IMR-90 (cell line): Measurements from ENCODE around the gene SLC28A3. TPM values are rescaled to one million over a fixed set of nuclear protein-coding genes. Genes with fewer than 3 reads are reported as not detected.

Source experiments
- ATAC-seq: fragments of 200-7000 bp; cut with Tn5 transposase; 2 replicates; pipeline ENCODE4 v1.9.1; 2020; ENCODE audit warnings: low read depth, mild to moderate bottlenecking, moderate library complexity
- BruUV-seq: library from RNA; stranded (reverse); fragments of 400-500 nt; replicated peaks from 2 replicates; lab custom pipeline; 2021; lab: Mats Ljungman, UMichigan
- CTCF ChIA-PET: fragments of 300-600 bp; formaldehyde crosslinking; extraction: SDS; loops from one replicate; lab custom pipeline; 2021; ENCODE audit warnings: antibody characterized with exemption; lab: Yijun Ruan, JAX
- POLR2A ChIA-PET: fragments of 300-600 bp; sonication (Branson Sonifier 250); formaldehyde crosslinking; loops from one replicate; lab custom pipeline; 2022; ENCODE audit warnings: antibody characterized with exemption; ENCODE audit not compliant: unreplicated experiment; lab: Charles Lee
- DNase-seq: peaks from one replicate; pipeline ENCODE4 v3.0.0; 2013
- H2AFZ ChIP-seq: replicated peaks from 2 replicates; pipeline ENCODE3; 2013; ENCODE audit warnings: low read length, mild to moderate bottlenecking; ENCODE audit not compliant: poor library complexity
- H2AK5ac ChIP-seq: 2 replicates; pipeline ENCODE4 v1.6.1; 2013; ENCODE audit warnings: low read depth, low read length, inconsistent platforms
- H2AK9ac ChIP-seq: replicated peaks from 2 replicates; pipeline ENCODE3; 2013; ENCODE audit warnings: mild to moderate bottlenecking, low read depth, low read length, moderate library complexity; ENCODE audit not compliant: poor library complexity
- H2BK120ac ChIP-seq: 2 replicates; pipeline ENCODE4 v1.6.1; 2013; ENCODE audit warnings: low read depth, low read length, inconsistent platforms
- H2BK15ac ChIP-seq: 3 replicates; pipeline ENCODE4 v1.6.1; 2013; ENCODE audit warnings: low read depth, low read length, inconsistent platforms
- H2BK20ac ChIP-seq: 2 replicates; pipeline ENCODE4 v1.6.1; 2013; ENCODE audit warnings: low read depth, mild to moderate bottlenecking, inconsistent platforms, low read length, moderate library complexity
- H2BK5ac ChIP-seq: 2 replicates; pipeline ENCODE4 v1.6.1; 2013; ENCODE audit warnings: mild to moderate bottlenecking, low read depth, low read length, inconsistent platforms; ENCODE audit not compliant: poor library complexity, severe bottlenecking
- H3K14ac ChIP-seq: replicated peaks from 2 replicates; pipeline ENCODE4 v1.6.1; 2013; ENCODE audit warnings: low read depth, low read length, inconsistent platforms
- H3K18ac ChIP-seq: 2 replicates; pipeline ENCODE4 v1.6.1; 2013; ENCODE audit warnings: low read depth, low read length, control low read depth
- H3K23ac ChIP-seq: 2 replicates; pipeline ENCODE4 v1.6.1; 2013; ENCODE audit warnings: low read depth, low read length, inconsistent platforms
- H3K27ac ChIP-seq: 2 replicates; pipeline ENCODE4 v1.5.1; 2013; ENCODE audit warnings: mild to moderate bottlenecking, control low read depth, low read length; ENCODE audit not compliant: insufficient read depth
- H3K27me3 ChIP-seq: 2 replicates; pipeline ENCODE4 v1.6.1; 2013; ENCODE audit warnings: low read length; ENCODE audit not compliant: control insufficient read depth, insufficient read depth
- H3K36me3 ChIP-seq: 2 replicates; pipeline ENCODE4 v1.6.1; 2013; ENCODE audit warnings: low read length, mixed read lengths; ENCODE audit not compliant: control insufficient read depth, insufficient read depth
- H3K4ac ChIP-seq: 2 replicates; pipeline ENCODE4 v1.6.1; 2013; ENCODE audit warnings: low read depth, low read length, inconsistent platforms
- H3K4me1 ChIP-seq: 2 replicates; pipeline ENCODE4 v1.6.1; 2013; ENCODE audit warnings: low read length, mixed read lengths; ENCODE audit not compliant: control insufficient read depth, insufficient read depth
- H3K4me2 ChIP-seq: 2 replicates; pipeline ENCODE4 v1.6.1; 2013; ENCODE audit warnings: low read depth, mild to moderate bottlenecking, control low read depth, low read length, moderate library complexity
- H3K4me3 ChIP-seq: 2 replicates; pipeline ENCODE4 v1.5.1; 2013; ENCODE audit warnings: low read depth, mild to moderate bottlenecking, control low read depth, low read length, moderate library complexity; ENCODE audit not compliant: insufficient read depth
- H3K56ac ChIP-seq: 2 replicates; pipeline ENCODE4 v1.6.1; 2013; ENCODE audit warnings: low read length, inconsistent platforms; ENCODE audit not compliant: insufficient read depth; ENCODE audit errors: extremely low read depth
- H3K79me1 ChIP-seq, 2 experiments: 2 replicates each; pipeline ENCODE4 v1.6.1; 2013; ENCODE audit warnings: low read length in 2 of 2, inconsistent platforms in 1 of 2, low read depth in 1 of 2
- H3K9ac ChIP-seq: 2 replicates; pipeline ENCODE4 v1.6.1; 2013; ENCODE audit warnings: low read depth, low read length, control low read depth
- H3K9me1 ChIP-seq: 2 replicates; pipeline ENCODE4 v1.6.1; 2013; ENCODE audit warnings: low read length, inconsistent platforms; ENCODE audit not compliant: insufficient read depth
- H3K9me3 ChIP-seq: 2 replicates; pipeline ENCODE4 v1.6.1; 2013; ENCODE audit warnings: low read length; ENCODE audit not compliant: control insufficient read depth, insufficient read depth
- H4K20me1 ChIP-seq: 2 replicates; pipeline ENCODE4 v1.6.1; 2013; ENCODE audit warnings: low read length, inconsistent platforms; ENCODE audit not compliant: insufficient read depth
- H4K5ac ChIP-seq: 2 replicates; pipeline ENCODE4 v1.6.1; 2013; ENCODE audit warnings: mild to moderate bottlenecking, low read depth, low read length, control low read depth
- H4K8ac ChIP-seq, 2 experiments: 2 replicates each; pipeline ENCODE4 v1.6.1; 2013; ENCODE audit warnings: low read depth in 2 of 2, low read length in 2 of 2, control low read depth in 1 of 2, inconsistent platforms in 1 of 2
- H4K91ac ChIP-seq: 2 replicates; pipeline ENCODE4 v1.6.1; 2013; ENCODE audit warnings: low read depth, low read length, inconsistent platforms; ENCODE audit not compliant: insufficient read depth
- CHD1 ChIP-seq: IDR thresholded peaks from 2 replicates; pipeline ENCODE4 v1.6.1; 2012; ENCODE audit warnings: low read depth, low read length, improper control_type of control experiment
- WGBS, 2 experiments: methylation state at CpG; one replicate each; pipeline versions ENCODE4 v1.1.5 to v1.1.7; 2013; ENCODE audit warnings: missing lambda C conversion rate in 2 of 2; ENCODE audit not compliant: insufficient read length in 1 of 2; ENCODE audit errors: extremely low coverage in 2 of 2; 5-methylcytosine and 5-hydroxymethylcytosine counted together
- dilution Hi-C: fragments of 300-500 bp; cut with HindIII; formaldehyde crosslinking; loops from one replicate; pipeline ENCODE4 v1.14.3; 2018; ENCODE audit warnings: low sequenced_read_pairs; ENCODE audit not compliant: unreplicated experiment
- in situ Hi-C: fragments of 300-500 bp; cut with MboI; formaldehyde crosslinking; loops from 3 replicates; pipeline ENCODE4 v1.14.3; 2019; ENCODE audit warnings: low sequenced_read_pairs, inconsistent platforms, mixed read lengths
- intact Hi-C: fragments of 100-400 bp; cut with micrococcal nuclease; formaldehyde crosslinking; loops from 2 replicates; pipeline ENCODE4 v1.10.0; 2022
- polyA plus RNA-seq, 3 experiments: library from polyadenylated mRNA; depleted of rRNA; stranded (reverse); fragments of >200 nt; gene quantifications; 2 replicates each; pipeline ENCODE4 v1.2.3, GENCODE V29; 2012; ENCODE audit warnings: low replicate concordance in 1 of 3
- total RNA-seq: library from RNA; depleted of rRNA; stranded (reverse); fragments of >200 nt; gene quantifications from 2 replicates; pipeline ENCODE4 v1.2.3, GENCODE V29; 2012

The SLC28A3 gene
- total and polyA plus RNA-seq, 2 of the 4 experiments (the other 2 are of a cell fraction), result 1.1 to 2.2 TPM

- intact Hi-C loops (no loop called here), dilution Hi-C loops (no loop called here), in situ Hi-C loops (no loop called here)
- H2BK120ac ChIP-seq, result no peak overlapping the region
- H3K27me3 ChIP-seq, result peaks cover 2% of the 10 kb centered on the region; the same call in 1 of the 2 replicates
- no peak overlapping the region for H3K4ac ChIP-seq
- no peak overlapping the region for H4K5ac ChIP-seq
- H2BK15ac ChIP-seq, result no peak overlapping the region
- ATAC-seq (peak; percentile 89), DNase-seq (peak; percentile 52)
- no peaks in the 10 kb centered on the region for H3K4me1 ChIP-seq
- no peak overlapping the region for H3K14ac ChIP-seq
- no peaks in the 10 kb centered on the region for H3K36me3 ChIP-seq
- H2BK20ac ChIP-seq, result no peak overlapping the region
- no peak overlapping the region for H2BK5ac ChIP-seq
- no CpG with 5 or more reads among the region's 6 CpGs for WGBS, 2 experiments
- H3K9ac ChIP-seq, result no peak overlapping the region
- BruUV-seq, result no TSS peak
- H3K9me3 ChIP-seq, result no peaks in the 10 kb centered on the region
- no peak for TF ChIP-seq CHD1
- no peak overlapping the region for H3K56ac ChIP-seq
- H3K18ac ChIP-seq, result no peak overlapping the region
- H3K4me2 ChIP-seq, result no peak overlapping the region
- no peak overlapping the region for H4K8ac ChIP-seq
- no peak overlapping the region for H4K91ac ChIP-seq
- H2AFZ ChIP-seq, result no peak overlapping the region
- no peaks in the 10 kb centered on the region for H3K9me1 ChIP-seq
- H3K23ac ChIP-seq, result no peak overlapping the region
- POLR2A ChIA-PET, result interaction anchor here (0.5 kb wide), 1 partner anchor 420 kb away, joined by 3 read pairs; no protein-coding TSS in a partner anchor
- no peak overlapping the region for H3K27ac ChIP-seq
- H2AK9ac ChIP-seq, result no peak overlapping the region
- no peak overlapping the region for H2AK5ac ChIP-seq
- H3K4me3 ChIP-seq, result no peak overlapping the region
- H4K20me1 ChIP-seq, result no peaks in the 10 kb centered on the region
- CTCF ChIA-PET, result interaction anchor here (0.7 kb wide), 1 partner anchor 15 kb away, joined by 5 read pairs; no protein-coding TSS in a partner anchor
- no peaks in the 10 kb centered on the region for H3K79me1 ChIP-seq
Observed at GRCh38 chr9:84343111-84343521, 2.6 kb upstream of the SLC28A3 start.
